Thyroid gland (tissue), 4 donors: ENCODE measurements around the gene TMEM43.

ENCODE experiments used
- CTCF ChIP-seq, 6 experiments: fragments of 200-600 bp in 3 of 6; fragments of 450-650 bp in 3 of 6; sonication (generic) in 3 of 6; IDR thresholded peaks; one replicate each; pipeline ENCODE4 v1.5.1; 2016 to 2019; ENCODE audit warnings: antibody characterized with exemption in 6 of 6, mild to moderate bottlenecking in 2 of 6, inconsistent platforms in 1 of 6, moderate library complexity in 1 of 6
- POLR2A ChIP-seq, 2 donors: fragments of 450-650 bp; IDR thresholded peaks; one replicate each; pipeline ENCODE4 v1.6.1; 2017; ENCODE audit warnings: antibody characterized with exemption in 2 of 2, mild to moderate bottlenecking in 2 of 2, moderate library complexity in 1 of 2

DNA sequence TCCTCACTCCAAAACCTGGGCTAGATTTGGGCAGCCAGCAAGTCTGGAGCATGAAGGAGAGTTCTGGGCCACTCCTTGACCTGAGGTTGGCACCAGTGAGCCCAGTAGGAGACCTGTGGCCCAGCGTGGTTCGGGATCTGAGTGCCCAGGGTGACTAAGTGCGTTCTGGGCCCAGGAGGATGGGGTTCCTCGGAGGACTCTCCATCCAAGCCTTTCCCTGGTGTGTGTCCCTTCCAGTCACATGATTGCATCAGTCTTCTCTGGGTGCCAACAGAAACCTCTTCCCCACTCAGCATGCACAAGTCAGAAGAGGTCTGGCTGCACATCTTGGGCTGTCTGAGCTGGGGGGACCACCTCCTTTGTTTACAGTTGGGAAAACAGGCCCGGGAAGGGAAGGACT lies 14.9 kb downstream of the TMEM43 start:
- TF ChIP-seq POLR2A (IDR thresholded peaks at IDR 0.05) (no peak), CTCF (IDR thresholded peaks at IDR 0.05) (no peak)
